Measurements from ENCODE around the gene ITPR3.

- no peak for TF ChIP-seq ZNF274 (IDR thresholded peaks at IDR 0.05; ENCODE audit: low read depth, low read length)
- TF ChIP-seq YY1 (IDR thresholded peaks at IDR 0.05; ENCODE audit: insufficient read depth, insufficient read length) = no peak
These were observed 69.6 kb downstream of the ITPR3 start for GRCh38 chr6:33690766-33691165.

Measured in NT2/D1 (cell line).